H9 (cell line): Measurements from ENCODE around the gene ULK1. TPM values are rescaled to one million over a fixed set of nuclear protein-coding genes. Genes with fewer than 3 reads are reported as not detected.
A peak's percentile ranks its signal among the peaks of the same experiment; 100 is the strongest.

Source experiments
- DNase-seq: peaks from one replicate; pipeline ENCODE4 v3.0.0-alpha.2; 2017
- H2AFZ ChIP-seq: one replicate; pipeline ENCODE4 v1.6.1; 2013; ENCODE audit warnings: mild to moderate bottlenecking, low read length, control low read depth, moderate library complexity
- H2AK5ac ChIP-seq: 2 replicates; pipeline ENCODE4 v1.6.1; 2013; ENCODE audit warnings: low read length, control low read depth, mixed read lengths; ENCODE audit not compliant: insufficient read length
- H2BK120ac ChIP-seq: one replicate; pipeline ENCODE4 v1.6.1; 2013; ENCODE audit warnings: low read depth, mild to moderate bottlenecking, low read length, control low read depth, inconsistent platforms; ENCODE audit not compliant: poor library complexity, severe bottlenecking
- H2BK12ac ChIP-seq: 2 replicates; pipeline ENCODE4 v1.6.1; 2013; ENCODE audit warnings: low read length, control low read depth, mixed read lengths, low read depth; ENCODE audit not compliant: insufficient read length
- H2BK15ac ChIP-seq: 2 replicates; pipeline ENCODE4 v1.6.1; 2013; ENCODE audit warnings: low read depth, low read length, control low read depth
- H2BK20ac ChIP-seq: one replicate; pipeline ENCODE4 v1.6.1; 2013; ENCODE audit warnings: low read depth, mild to moderate bottlenecking, low read length, control low read depth, inconsistent platforms; ENCODE audit not compliant: poor library complexity, severe bottlenecking
- H2BK5ac ChIP-seq: 2 replicates; pipeline ENCODE4 v1.6.1; 2013; ENCODE audit warnings: low read length, control low read depth, mixed read lengths; ENCODE audit not compliant: insufficient read length
- H3K14ac ChIP-seq: 2 replicates; pipeline ENCODE4 v1.6.1; 2013; ENCODE audit warnings: low read length, control low read depth; ENCODE audit not compliant: insufficient read depth
- H3K18ac ChIP-seq: 2 replicates; pipeline ENCODE4 v1.6.1; 2013; ENCODE audit warnings: low read depth, mild to moderate bottlenecking, mixed read lengths, low read length, control low read depth; ENCODE audit not compliant: insufficient read length
- H3K23ac ChIP-seq: 2 replicates; pipeline ENCODE4 v1.6.1; 2013; ENCODE audit warnings: low read length, control low read depth, mixed read lengths, low read depth; ENCODE audit not compliant: insufficient read length
- H3K23me2 ChIP-seq: 2 replicates; pipeline ENCODE4 v1.6.1; 2013; ENCODE audit warnings: low read depth, mild to moderate bottlenecking, mixed read lengths, low read length, control low read depth; ENCODE audit not compliant: insufficient read length, poor library complexity, severe bottlenecking
- H3K27ac ChIP-seq: 2 replicates; pipeline ENCODE4 v1.5.1; 2013; ENCODE audit warnings: low read length, control low read depth, mixed read lengths, low read depth; ENCODE audit not compliant: insufficient read length
- H3K27me3 ChIP-seq: 2 replicates; pipeline ENCODE4 v1.6.1; 2013; ENCODE audit warnings: low read length, control low read depth, inconsistent platforms; ENCODE audit not compliant: insufficient read depth
- H3K4ac ChIP-seq: 2 replicates; pipeline ENCODE4 v1.6.1; 2013; ENCODE audit warnings: low read depth, mild to moderate bottlenecking, control low read depth, inconsistent platforms, low read length, moderate library complexity
- H3K4me1 ChIP-seq: 2 replicates; pipeline ENCODE4 v1.6.1; 2013; ENCODE audit warnings: low read length, control low read depth, inconsistent platforms; ENCODE audit not compliant: insufficient read depth
- H3K4me2 ChIP-seq: 2 replicates; pipeline ENCODE4 v1.6.1; 2013; ENCODE audit warnings: low read length, control low read depth, mixed read lengths; ENCODE audit not compliant: insufficient read length, insufficient read depth
- H3K56ac ChIP-seq: 2 replicates; pipeline ENCODE4 v1.6.1; 2013; ENCODE audit warnings: low read depth, mild to moderate bottlenecking, mixed read lengths, low read length, control low read depth; ENCODE audit not compliant: insufficient read length
- H3K79me1 ChIP-seq: 2 replicates; pipeline ENCODE4 v1.6.1; 2013; ENCODE audit warnings: low read depth, mild to moderate bottlenecking, moderate library complexity, low read length, control low read depth, inconsistent platforms; ENCODE audit not compliant: insufficient read depth, poor library complexity, severe bottlenecking
- H3K79me2 ChIP-seq: 2 replicates; pipeline ENCODE4 v1.6.1; 2013; ENCODE audit warnings: low read length, control low read depth, inconsistent platforms; ENCODE audit not compliant: insufficient read depth
- H3K9ac ChIP-seq: 2 replicates; pipeline ENCODE4 v1.6.1; 2013; ENCODE audit warnings: low read length, control low read depth, mixed read lengths; ENCODE audit not compliant: insufficient read length; ENCODE audit errors: extremely low read depth
- H3K9me3 ChIP-seq: one replicate; pipeline ENCODE4 v1.6.1; 2013; ENCODE audit warnings: low read depth, low read length, inconsistent platforms; ENCODE audit not compliant: control insufficient read depth
- H3T11ph ChIP-seq: one replicate; pipeline ENCODE4 v1.6.1; 2013; ENCODE audit warnings: mild to moderate bottlenecking, low read length, control low read depth, inconsistent platforms
- H4K20me1 ChIP-seq: one replicate; pipeline ENCODE4 v1.6.1; 2013; ENCODE audit not compliant: control insufficient read depth, insufficient read length, insufficient read depth
- H4K5ac ChIP-seq: 2 replicates; pipeline ENCODE4 v1.6.1; 2013; ENCODE audit warnings: low read depth, mild to moderate bottlenecking, mixed read lengths, low read length, control low read depth; ENCODE audit not compliant: insufficient read length
- H4K8ac ChIP-seq: replicated peaks from 2 replicates; pipeline ENCODE4 v1.6.1; 2013; ENCODE audit warnings: low read length, control low read depth, mixed read lengths, low read depth; ENCODE audit not compliant: insufficient read length
- H4K91ac ChIP-seq: 2 replicates; pipeline ENCODE4 v1.6.1; 2013; ENCODE audit warnings: low read depth, mild to moderate bottlenecking, moderate library complexity, mixed read lengths, low read length, control low read depth; ENCODE audit not compliant: insufficient read length
- H3K27ac Mint-ChIP-seq, 3 experiments: 2 replicates in 2 of 3; 3 replicates in 1 of 3; pipeline ENCODE4 v1.8.0; 2020 to 2021; ENCODE audit warnings: mixed read lengths in 3 of 3, mild to moderate bottlenecking in 1 of 3, moderate library complexity in 1 of 3
- H3K27me3 Mint-ChIP-seq: 2 replicates; pipeline ENCODE4 v1.8.0; 2021; ENCODE audit warnings: low read depth, mild to moderate bottlenecking, moderate library complexity, mixed read lengths
- H3K36me3 Mint-ChIP-seq, 3 experiments: 2 replicates in 2 of 3; 3 replicates in 1 of 3; pipeline ENCODE4 v1.8.0; 2020 to 2021; ENCODE audit warnings: low read depth in 3 of 3, mixed read lengths in 3 of 3; ENCODE audit not compliant: insufficient read depth in 1 of 3
- H3K4me1 Mint-ChIP-seq, 2 experiments: 2 replicates each; pipeline ENCODE4 v1.8.0; 2020; ENCODE audit warnings: mixed read lengths in 2 of 2
- H3K4me3 Mint-ChIP-seq, 2 experiments: 2 replicates in 1 of 2; 3 replicates in 1 of 2; pipeline ENCODE4 v1.8.0; 2020 to 2021; ENCODE audit warnings: mild to moderate bottlenecking in 2 of 2, mixed read lengths in 2 of 2, moderate library complexity in 1 of 2
- H3K9me3 Mint-ChIP-seq, 2 experiments: 2 replicates in 1 of 2; 3 replicates in 1 of 2; pipeline ENCODE4 v1.8.0; 2020; ENCODE audit warnings: mild to moderate bottlenecking in 2 of 2, mixed read lengths in 2 of 2, moderate library complexity in 1 of 2
- WGBS: extraction: QIAGEN DNeasy Blood & Tissue Kit; methylation state at CpG from one replicate; pipeline ENCODE4 v1.1.7; 2013; ENCODE audit warnings: missing lambda C conversion rate, low lambda C conversion rate, mixed read lengths; ENCODE audit not compliant: insufficient read length; ENCODE audit errors: extremely low coverage; 5-methylcytosine and 5-hydroxymethylcytosine counted together
- total RNA-seq: library from RNA; stranded (reverse); gene quantifications from 2 replicates; pipeline ENCODE4 v1.2.1, GENCODE V29; 2021
- TF ChIP-seq, protein P1 (sequence below): fragments of 200-600 bp; sonication (generic); conservative IDR thresholded peaks from 3 replicates; pipeline ENCODE4 v1.8.0; 2021; ENCODE audit warnings: antibody characterized with exemption, mild to moderate bottlenecking

Gene ULK1
- total RNA-seq, 1 experiment from 2014 or later, result 57.2 TPM

- H3K27ac Mint-ChIP-seq, result peak overlapping the region in 1 of 3 experiments; percentile 58; a peak in 2 of 7 replicates
- Histone ChIP-seq H3K9ac (no peak overlapping the region), H4K8ac (no peak overlapping the region), H2BK5ac (no peak overlapping the region), H4K20me1 (no peaks in the 10 kb centered on the region), H3K14ac (no peak overlapping the region), H2BK120ac (no peak overlapping the region), H3K27me3 (no peaks in the 10 kb centered on the region), H3K27ac (no peak overlapping the region), H2BK20ac (no peak overlapping the region), H3K23me2 (no peaks in the 10 kb centered on the region), H3K23ac (no peak overlapping the region), H3K79me2 (no peaks in the 10 kb centered on the region), H2BK15ac (no peak overlapping the region), H3K18ac (no peak overlapping the region), H2BK12ac (no peak overlapping the region), H3K4ac (no peak overlapping the region), H2AK5ac (no peak overlapping the region), H3K9me3 (no peaks in the 10 kb centered on the region), H2AFZ (no peak overlapping the region), H3T11ph (no peak overlapping the region), H3K79me1 (no peaks in the 10 kb centered on the region), H4K5ac (no peak overlapping the region), H3K56ac (no peak overlapping the region), H3K4me1 (no peaks in the 10 kb centered on the region), H3K4me2 (no peak overlapping the region), H4K91ac (no peak overlapping the region)
- H3K27me3 Mint-ChIP-seq, result peaks cover 2% of the 10 kb centered on the region
- H3K36me3 Mint-ChIP-seq, result peaks cover 8 to 32% (median 27%) of the 10 kb centered on the region in 3 experiments
- no peak overlapping the region for H3K4me3 Mint-ChIP-seq
- TF ChIP-seq, protein P1, sequence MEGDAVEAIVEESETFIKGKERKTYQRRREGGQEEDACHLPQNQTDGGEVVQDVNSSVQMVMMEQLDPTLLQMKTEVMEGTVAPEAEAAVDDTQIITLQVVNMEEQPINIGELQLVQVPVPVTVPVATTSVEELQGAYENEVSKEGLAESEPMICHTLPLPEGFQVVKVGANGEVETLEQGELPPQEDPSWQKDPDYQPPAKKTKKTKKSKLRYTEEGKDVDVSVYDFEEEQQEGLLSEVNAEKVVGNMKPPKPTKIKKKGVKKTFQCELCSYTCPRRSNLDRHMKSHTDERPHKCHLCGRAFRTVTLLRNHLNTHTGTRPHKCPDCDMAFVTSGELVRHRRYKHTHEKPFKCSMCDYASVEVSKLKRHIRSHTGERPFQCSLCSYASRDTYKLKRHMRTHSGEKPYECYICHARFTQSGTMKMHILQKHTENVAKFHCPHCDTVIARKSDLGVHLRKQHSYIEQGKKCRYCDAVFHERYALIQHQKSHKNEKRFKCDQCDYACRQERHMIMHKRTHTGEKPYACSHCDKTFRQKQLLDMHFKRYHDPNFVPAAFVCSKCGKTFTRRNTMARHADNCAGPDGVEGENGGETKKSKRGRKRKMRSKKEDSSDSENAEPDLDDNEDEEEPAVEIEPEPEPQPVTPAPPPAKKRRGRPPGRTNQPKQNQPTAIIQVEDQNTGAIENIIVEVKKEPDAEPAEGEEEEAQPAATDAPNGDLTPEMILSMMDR, result no peak
- peaks cover 0 to under 1% of the 10 kb centered on the region in 2 experiments; a peak in 2 of 4 replicates for H3K4me1 Mint-ChIP-seq
- DNase-seq, result no peak
- WGBS, result no CpG with 5 or more reads among the region's 13 CpGs
- peaks cover 4 to 10% of the 10 kb centered on the region in 2 experiments; a peak in 3 of 5 replicates for H3K9me3 Mint-ChIP-seq
These were observed 28.4 kb downstream of the ULK1 start for GRCh38 chr12:131922772-131923171.
